HepG2 (cell line): ENCODE data around the gene RMND5A. TPM values are rescaled to one million over a fixed set of nuclear protein-coding genes. Genes with fewer than 3 reads are reported as not detected.
"Not testable (repeated sequence)": the region's sequence is repeated elsewhere in the genome, so short reads cannot be mapped to it uniquely, and the experiment has no call there.

Experiments used
- ATAC-seq: fragments of 200-7000 bp; cut with Tn5 transposase; 3 replicates; pipeline ENCODE4 v1.9.1; 2020; ENCODE audit warnings: mild to moderate bottlenecking, moderate library complexity
- BruUV-seq: library from RNA; stranded (reverse); fragments of 400-500 nt; replicated peaks from 2 replicates; lab custom pipeline; 2021; lab: Mats Ljungman, UMichigan
- CTCF ChIA-PET: fragments of 300-600 bp; formaldehyde crosslinking; extraction: SDS; loops from one replicate; lab custom pipeline; 2021; ENCODE audit warnings: low total read pairs, inconsistent platforms, low intra/inter-chr PET ratio; lab: Yijun Ruan, JAX
- POLR2A ChIA-PET: fragments of 350-600 bp; sonication (Branson Sonifier 250); formaldehyde crosslinking; loops from one replicate; lab custom pipeline; 2020; ENCODE audit warnings: antibody characterized with exemption, inconsistent platforms; lab: Yijun Ruan, JAX
- DNase-seq: peaks from one replicate; pipeline ENCODE4 v3.0.0-alpha.2; 2015; ENCODE audit warnings: low spot score
- FAIRE-seq: peaks from 3 replicates; lab custom pipeline; 2011; peaks lifted over from hg19 to GRCh38; lab: Jason Lieb, UNC
- H2AFZ ChIP-seq: one replicate; pipeline ENCODE4 v1.6.1; 2011; ENCODE audit warnings: low read length, inconsistent platforms
- H3K27ac ChIP-seq: fragments of 300-600 bp; 3 replicates; pipeline ENCODE4 v1.8.0; 2011; ENCODE audit warnings: mixed run types, mild to moderate bottlenecking, mixed read lengths, low read length, inconsistent platforms; ENCODE audit not compliant: insufficient read depth; ENCODE audit errors: extremely low read length
- H3K27me3 ChIP-seq, 2 experiments: fragments of 200-600 bp in 1 of 2; 2 replicates in 1 of 2; 3 replicates in 1 of 2; pipeline versions ENCODE4 v1.6.0 to v1.8.0; 2011; ENCODE audit warnings: low read length in 2 of 2, mild to moderate bottlenecking in 2 of 2, moderate library complexity in 2 of 2, inconsistent platforms in 1 of 2; ENCODE audit not compliant: insufficient read depth in 2 of 2, control insufficient read depth in 1 of 2
- H3K36me3 ChIP-seq, 2 experiments: fragments of 200-600 bp in 1 of 2; replicated peaks in 1 of 2; 2 replicates in 1 of 2; 3 replicates in 1 of 2; pipeline versions ENCODE4 v1.5.1 to v1.8.0; 2011; ENCODE audit warnings: low read length in 2 of 2, inconsistent platforms in 1 of 2; ENCODE audit not compliant: insufficient read depth in 2 of 2, control insufficient read depth in 1 of 2
- H3K4me1 ChIP-seq: 2 replicates; pipeline ENCODE4 v1.5.1; 2012; ENCODE audit warnings: low read length, inconsistent platforms; ENCODE audit not compliant: insufficient read depth
- H3K4me2 ChIP-seq: 2 replicates; pipeline ENCODE4 v1.6.0; 2011; ENCODE audit warnings: low read depth, low read length, inconsistent platforms
- H3K4me3 ChIP-seq, 3 experiments: fragments of 200-600 bp in 1 of 3; sonication (generic), shearing (Covaris generic) in 1 of 3; replicated peaks in 1 of 3; 2 replicates each; pipeline ENCODE4 v1.5.1; 2011 to 2016; ENCODE audit warnings: low read length in 3 of 3, inconsistent platforms in 2 of 3, low read depth in 2 of 3, mild to moderate bottlenecking in 2 of 3, control low read depth in 1 of 3, mixed read lengths in 1 of 3; ENCODE audit not compliant: insufficient read depth in 1 of 3
- H3K79me2 ChIP-seq: one replicate; pipeline ENCODE4 v1.6.1; 2011; ENCODE audit warnings: low read length, inconsistent platforms; ENCODE audit not compliant: insufficient read depth
- H3K9ac ChIP-seq: 2 replicates; pipeline ENCODE4 v1.6.0; 2011; ENCODE audit warnings: mild to moderate bottlenecking, low read depth, low read length, inconsistent platforms; ENCODE audit not compliant: insufficient read depth
- H3K9me3 ChIP-seq: 2 replicates; pipeline ENCODE4 v1.5.1; 2012; ENCODE audit warnings: mild to moderate bottlenecking, low read length
- H4K20me1 ChIP-seq: 2 replicates; pipeline ENCODE4 v1.6.0; 2011; ENCODE audit warnings: inconsistent platforms, mild to moderate bottlenecking, low read length, moderate library complexity; ENCODE audit not compliant: insufficient read depth
- E2F2 ChIP-seq: sonication (generic); formaldehyde crosslinking; IDR thresholded peaks from 2 replicates; pipeline ENCODE4 v1.4.0; 2020; ENCODE audit warnings: missing genetic modification reagents, borderline replicate concordance
- MAX ChIP-seq: IDR thresholded peaks from 2 replicates; pipeline ENCODE4 v1.6.1; 2012; ENCODE audit warnings: inconsistent platforms
- MYC ChIP-seq: sonication (generic); formaldehyde crosslinking; IDR thresholded peaks from 2 replicates; pipeline ENCODE4 v1.9.0; 2021; ENCODE audit warnings: missing genetic modification reagents, borderline replicate concordance
- TFDP1 ChIP-seq: IDR thresholded peaks from 2 replicates; pipeline ENCODE4 v1.6.1; 2016; ENCODE audit warnings: missing compliant biosample characterization, missing genetic modification reagents, borderline replicate concordance
- UBTF ChIP-seq: sonication (generic); formaldehyde crosslinking; IDR thresholded peaks from 2 replicates; pipeline ENCODE4 v1.4.0; 2020; ENCODE audit warnings: mild to moderate bottlenecking, missing genetic modification reagents
- YEATS4 ChIP-seq: sonication (generic); formaldehyde crosslinking; IDR thresholded peaks from 2 replicates; pipeline ENCODE4 v1.4.0; 2020; ENCODE audit warnings: missing genetic modification reagents, borderline replicate concordance
- YY1 ChIP-seq: IDR thresholded peaks from 2 replicates; pipeline ENCODE4 v1.6.1; 2011; ENCODE audit warnings: low read length, low read depth, moderate library complexity, mild to moderate bottlenecking; ENCODE audit not compliant: insufficient read depth, insufficient replicate concordance
- ZFY ChIP-seq: sonication (generic); formaldehyde crosslinking; IDR thresholded peaks from 2 replicates; pipeline ENCODE4 v1.4.0; 2020; ENCODE audit warnings: missing genetic modification reagents
- ZNF143 ChIP-seq: sonication (generic); formaldehyde crosslinking; IDR thresholded peaks from 2 replicates; pipeline ENCODE4 v1.4.0; 2020; ENCODE audit warnings: missing genetic modification reagents
- ZNF773 ChIP-seq: sonication (generic); formaldehyde crosslinking; IDR thresholded peaks from 2 replicates; pipeline ENCODE4 v1.4.0; 2020; ENCODE audit warnings: missing genetic modification reagents, borderline replicate concordance
- ZNF777 ChIP-seq: sonication (generic); formaldehyde crosslinking; IDR thresholded peaks from 2 replicates; pipeline ENCODE4 v1.4.0; 2020; ENCODE audit warnings: missing genetic modification reagents
- WGBS: methylation state at CpG from one replicate; pipeline ENCODE4 v1.1.6; 2017; ENCODE audit warnings: low lambda C conversion rate; 5-methylcytosine and 5-hydroxymethylcytosine counted together
- in situ Hi-C: cut with HindIII; loops from 2 replicates; pipeline ENCODE4 v1.10.0; 2017; ENCODE audit warnings: low pct_unique_long_range_greater_than_20kb; ENCODE audit not compliant: extremely low pct_ligation_motif_present
- intact Hi-C: fragments of 100-400 bp; cut with micrococcal nuclease; formaldehyde crosslinking; loops from one replicate; pipeline ENCODE4 v1.10.0; 2022; ENCODE audit not compliant: unreplicated experiment
- polyA plus RNA-seq, 8 experiments: library from polyadenylated mRNA; depleted of rRNA in 3 of 8; stranded (reverse) in 7 of 8; unstranded in 1 of 8; fragments of >200 nt; fragmentation: Illumina TruSeq in 4 of 8; extraction: Trizol in 4 of 8; gene quantifications; 2 replicates each; pipeline versions ENCODE4 v1.2.1 to v1.2.3, GENCODE V29; 2011 to 2016; ENCODE audit warnings: low read depth in 4 of 8, missing spikeins in 1 of 8, mixed read lengths in 1 of 8; ENCODE audit not compliant: insufficient read depth in 1 of 8
- total RNA-seq, 5 experiments: library from RNA; depleted of rRNA; stranded (reverse); fragments of >200 nt; fragmentation: Illumina TruSeq; extraction: Trizol; gene quantifications; 2 replicates each; pipeline ENCODE4 v1.2.3, GENCODE V29; 2016; ENCODE audit warnings: low read depth in 1 of 5

The RMND5A gene
- total and polyA plus RNA-seq, 2 of the 13 experiments (the other 11 are each of a cell fraction or from before 2014, with no cell fraction given): 31.0 to 66.4 TPM

- H3K27me3 ChIP-seq, H4K20me1 ChIP-seq, BruUV-seq, intact Hi-C loops, H2AFZ ChIP-seq, in situ Hi-C loops, CTCF ChIA-PET, POLR2A ChIA-PET, H3K9me3 ChIP-seq, H3K36me3 ChIP-seq, DNase-seq, FAIRE-seq: not testable (repeated sequence)
- peak overlapping the region; percentile 74 for H3K4me2 ChIP-seq
- peaks cover 19% of the 10 kb centered on the region for H3K79me2 ChIP-seq
- peaks cover 15% of the 10 kb centered on the region for H3K4me1 ChIP-seq
- peak overlapping the region; percentile 82 for H3K9ac ChIP-seq
- peak overlapping the region; percentile 91 for H3K27ac ChIP-seq
- H3K4me3 ChIP-seq: peak overlapping the region; percentile 34 to 80 (median 56); a peak in 5 of 6 replicates
- ATAC-seq: peak; percentile 56
- 0% methylated on average over 3 of the region's 30 CpGs for WGBS
Measured at GRCh38 chr2:86719263-86719636, 841 bp upstream of the RMND5A start.

GRCh38 chr2:86720540-86721320 lies 639 bp downstream of the RMND5A start:
- peaks cover 21% of the 10 kb centered on the region for H3K79me2 ChIP-seq
- in situ Hi-C loops, FAIRE-seq: not testable (repeated sequence)
- TF ChIP-seq UBTF (peak; percentile 6; the same call in 1 of the 2 replicates), YY1 (peak; percentile 14), YEATS4 (peak; percentile 9; the same call in 1 of the 2 replicates), MAX (0 out of 2 replicates have a peak, but pooled peaks have one; percentile 31), ZFY (CRISPR knock-in tag) (peak; percentile 42), E2F2 (CRISPR knock-in tag) (peak; percentile 51; the same call in 1 of the 2 replicates), ZNF777 (CRISPR knock-in tag) (peak; percentile 48; the same call in 1 of the 2 replicates), TFDP1 (peak; percentile 31; the same call in 1 of the 2 replicates), MYC (CRISPR knock-in tag) (peak; percentile 44; the same call in 1 of the 2 replicates), ZNF143 (CRISPR knock-in tag) (0 out of 2 replicates have a peak, but pooled peaks have one; percentile 40), ZNF773 (CRISPR knock-in tag) (0 out of 2 replicates have a peak, but pooled peaks have one; percentile 30)

More at GRCh38 chr2:86720540-86721320, 639 bp downstream of the RMND5A start:
- 3% methylated on average over 5 of the region's 85 CpGs for WGBS
- intact Hi-C loops, DNase-seq, CTCF ChIA-PET, BruUV-seq, H3K9me3 ChIP-seq, H3K36me3 ChIP-seq, H3K27me3 ChIP-seq, H2AFZ ChIP-seq, H4K20me1 ChIP-seq, POLR2A ChIA-PET: not testable (repeated sequence)
- Histone ChIP-seq H3K27ac (peak overlapping the region; percentile 81), H3K4me3 (peak overlapping the region; percentile 76 to 82 (median 80)), H3K4me1 (peaks cover 13% of the 10 kb centered on the region; the same call in 1 of the 2 replicates), H3K9ac (peak overlapping the region; percentile 82), H3K4me2 (peak overlapping the region; percentile 80)
- peak; percentile 12 for ATAC-seq
